ENCODE measurements around the gene DNAH8. TPM values are rescaled to one million over a fixed set of nuclear protein-coding genes. Genes with fewer than 3 reads are reported as not detected.

The DNAH8 gene
- total and polyA plus RNA-seq, 2 donors: 0.05 to 0.11 TPM

DNA sequence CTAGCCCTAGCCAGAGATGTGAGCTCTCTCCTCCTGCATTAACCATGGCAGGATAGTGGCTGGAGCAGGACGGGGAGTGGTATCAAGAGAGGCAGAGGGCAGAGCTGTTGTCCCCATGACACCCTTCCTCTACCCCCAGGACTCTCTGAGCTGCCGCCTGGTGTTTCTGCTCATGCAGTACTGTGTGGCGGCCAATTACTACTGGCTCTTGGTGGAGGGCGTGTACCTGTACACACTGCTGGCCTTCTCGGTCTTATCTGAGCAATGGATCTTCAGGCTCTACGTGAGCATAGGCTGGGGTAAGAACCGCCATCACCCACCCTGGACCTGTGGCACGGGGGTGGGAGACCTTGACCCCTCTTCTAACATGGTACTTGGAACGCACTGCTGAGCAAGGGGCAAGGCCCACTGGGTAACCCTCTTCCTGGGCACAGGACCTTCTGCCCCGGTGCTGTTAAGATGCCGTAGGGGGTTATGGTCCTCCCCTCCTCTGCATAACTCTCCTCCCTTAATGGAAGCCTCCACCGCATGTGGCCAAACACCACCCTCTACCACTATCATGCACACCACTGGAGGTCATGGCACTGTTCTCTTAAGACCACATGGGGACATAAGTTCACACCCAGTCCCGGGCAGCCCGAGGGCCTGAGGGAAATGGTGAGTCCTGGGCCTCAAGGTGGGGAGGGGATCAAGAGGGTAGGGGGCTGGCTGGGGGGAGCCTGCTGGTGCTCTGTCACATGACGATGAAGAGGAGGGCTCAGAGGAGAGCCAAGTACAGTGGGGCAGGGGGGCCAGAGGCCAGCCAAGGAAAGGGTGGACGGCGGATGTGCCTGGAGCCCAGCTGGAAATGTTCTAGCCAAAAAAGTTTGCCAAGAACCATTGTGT, 358.6 kb downstream of the DNAH8 start:
- H3K4me1 ChIP-seq (ENCODE audit: control insufficient read depth in 2 of 2, insufficient read depth in 2 of 2, low read length in 2 of 2): no peaks in the 10 kb centered on the region
- H3K27me3 ChIP-seq (ENCODE audit: control insufficient read depth in 2 of 2, insufficient read depth in 1 of 2, low read length in 1 of 2): no peaks in the 10 kb centered on the region
- no peaks in the 10 kb centered on the region for H3K36me3 ChIP-seq (ENCODE audit: control insufficient read depth in 2 of 2, insufficient read depth in 2 of 2, low read length in 1 of 2)
- no peaks in the 10 kb centered on the region for H3K9me3 ChIP-seq (ENCODE audit: control insufficient read depth in 2 of 2, insufficient read depth in 1 of 2, low read length in 1 of 2)
- WGBS: 93% methylated on average over 17 of the region's 17 CpGs
- H3K27ac ChIP-seq (ENCODE audit: low read depth in 1 of 2, low read length in 1 of 2): no peak overlapping the region
- no peak for DNase-seq (ENCODE audit: low read depth in 6 of 9, low spot score in 9 of 9)
- no peak overlapping the region for H3K4me3 ChIP-seq (ENCODE audit: low read length in 2 of 2)

DNA sequence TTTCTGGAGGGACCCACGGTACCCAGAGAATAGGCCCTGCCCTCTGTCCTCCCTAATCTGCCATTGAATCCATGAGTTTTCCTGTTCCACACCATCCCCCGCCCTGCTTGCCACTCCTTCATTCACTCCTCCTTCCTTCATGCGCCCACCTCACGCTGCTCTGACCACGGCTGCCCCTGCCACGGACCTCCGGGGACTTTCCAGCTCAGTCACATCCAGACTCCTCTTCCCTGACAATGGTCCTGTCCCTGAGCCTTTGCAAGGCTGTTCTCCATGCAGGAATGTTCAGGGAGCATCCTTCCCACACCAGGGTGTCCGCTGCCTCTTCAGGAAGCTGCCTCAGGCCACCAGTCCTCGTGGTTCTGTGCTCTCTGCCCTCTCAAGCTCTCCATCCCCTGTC, 359.4 kb downstream of the DNAH8 start:
- Histone ChIP-seq H3K27ac (ENCODE audit: low read depth in 1 of 2, low read length in 1 of 2) (no peak overlapping the region), H3K27me3 (ENCODE audit: control insufficient read depth in 2 of 2, insufficient read depth in 1 of 2, low read length in 1 of 2) (no peaks in the 10 kb centered on the region), H3K36me3 (ENCODE audit: control insufficient read depth in 2 of 2, insufficient read depth in 2 of 2, low read length in 1 of 2) (no peaks in the 10 kb centered on the region), H3K4me3 (ENCODE audit: low read length in 2 of 2) (no peak overlapping the region), H3K9me3 (ENCODE audit: control insufficient read depth in 2 of 2, insufficient read depth in 1 of 2, low read length in 1 of 2) (no peaks in the 10 kb centered on the region), H3K4me1 (ENCODE audit: control insufficient read depth in 2 of 2, insufficient read depth in 2 of 2, low read length in 2 of 2) (no peaks in the 10 kb centered on the region)
- WGBS: 93% methylated on average over 9 of the region's 9 CpGs
- DNase-seq (ENCODE audit: low read depth in 6 of 9, low spot score in 9 of 9): no peak

DNA sequence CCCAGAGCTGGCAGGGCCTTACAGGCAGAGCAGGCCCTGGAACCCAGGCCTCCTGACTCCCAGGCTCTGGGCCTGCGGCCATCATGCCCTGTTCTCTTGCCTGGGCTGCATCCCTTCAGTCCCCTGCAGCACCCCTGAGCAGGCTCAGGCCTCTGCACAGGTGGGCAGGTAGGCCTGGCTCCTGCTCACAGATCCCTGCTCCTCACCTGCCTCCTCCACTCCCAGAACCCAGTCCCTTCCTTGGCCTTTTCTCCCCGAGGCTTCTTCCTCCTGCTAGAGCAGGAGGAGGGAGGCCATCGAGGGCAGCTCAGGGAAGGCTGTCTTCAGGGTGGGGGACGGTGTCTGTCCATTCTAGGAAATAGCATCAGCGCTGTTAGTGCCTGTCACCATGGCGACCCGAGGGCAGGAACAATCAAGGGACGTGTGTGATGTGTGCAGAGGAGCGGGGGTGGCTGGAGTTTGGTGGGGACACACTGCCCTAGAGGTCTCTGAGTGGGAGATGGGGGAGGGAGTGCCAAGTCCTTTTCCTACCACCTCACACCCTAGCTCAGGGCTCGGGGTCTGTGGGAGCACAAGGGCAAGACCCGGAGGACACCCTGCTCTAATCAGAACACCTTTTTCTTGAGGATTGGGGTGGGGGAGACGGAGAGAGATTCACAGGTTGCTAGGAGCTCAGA, 360.0 kb downstream of the DNAH8 start:
- no peak overlapping the region for H3K4me3 ChIP-seq (ENCODE audit: low read length in 2 of 2)
- H3K9me3 ChIP-seq (ENCODE audit: control insufficient read depth in 2 of 2, insufficient read depth in 1 of 2, low read length in 1 of 2): no peaks in the 10 kb centered on the region
- H3K36me3 ChIP-seq (ENCODE audit: control insufficient read depth in 2 of 2, insufficient read depth in 2 of 2, low read length in 1 of 2): no peaks in the 10 kb centered on the region
- no peak for DNase-seq (ENCODE audit: low read depth in 6 of 9, low spot score in 9 of 9)
- H3K4me1 ChIP-seq (ENCODE audit: control insufficient read depth in 2 of 2, insufficient read depth in 2 of 2, low read length in 2 of 2): no peaks in the 10 kb centered on the region
- 77% methylated on average over 12 of the region's 12 CpGs for WGBS
- no peak overlapping the region for H3K27ac ChIP-seq (ENCODE audit: low read depth in 1 of 2, low read length in 1 of 2)
- no peaks in the 10 kb centered on the region for H3K27me3 ChIP-seq (ENCODE audit: control insufficient read depth in 2 of 2, insufficient read depth in 1 of 2, low read length in 1 of 2)

DNA sequence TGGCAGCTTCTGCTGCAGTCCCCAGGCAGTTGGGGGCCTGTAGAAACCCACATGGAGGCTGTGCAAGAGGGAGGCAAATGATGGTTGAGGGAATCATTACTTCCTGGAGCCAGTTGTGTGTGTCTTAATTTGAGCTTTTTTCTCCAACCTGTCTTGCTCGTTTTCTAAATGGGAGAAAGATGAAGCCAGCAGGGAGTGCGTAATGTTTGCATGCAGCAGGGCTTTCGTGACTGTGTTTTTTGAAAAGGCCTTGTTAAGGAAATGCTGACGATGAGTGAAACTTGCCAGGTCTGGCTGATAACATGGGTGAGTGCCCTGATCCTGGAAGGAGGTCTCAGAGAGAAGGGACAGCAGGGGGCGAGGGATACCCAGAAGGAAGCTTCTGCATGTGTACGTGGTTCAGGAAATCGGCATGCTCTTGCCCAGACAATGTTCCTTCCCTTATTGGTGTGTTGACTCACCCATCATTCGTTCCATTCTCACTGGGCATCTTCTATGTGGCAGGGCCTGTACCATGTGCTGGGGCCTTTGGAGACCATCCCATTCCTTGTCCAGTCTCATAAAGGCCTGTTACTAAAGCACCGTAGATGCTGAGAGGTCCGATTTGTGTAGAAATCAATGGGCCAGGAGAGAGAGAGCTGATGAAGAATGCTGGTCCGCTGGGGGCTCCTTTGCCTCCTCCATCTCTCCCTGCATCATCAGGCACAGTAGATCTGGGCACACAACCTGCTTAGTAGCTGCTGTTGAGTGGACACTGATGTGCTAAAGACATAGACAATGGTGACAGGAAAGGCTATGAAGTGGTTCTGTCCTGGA, 360.9 kb downstream of the DNAH8 start:
- no peaks in the 10 kb centered on the region for H3K4me1 ChIP-seq (ENCODE audit: control insufficient read depth in 2 of 2, insufficient read depth in 2 of 2, low read length in 2 of 2)
- whole genome bisulfite sequencing: 85% methylated on average over 11 of the region's 11 CpGs
- no peaks in the 10 kb centered on the region for H3K36me3 ChIP-seq (ENCODE audit: control insufficient read depth in 2 of 2, insufficient read depth in 2 of 2, low read length in 1 of 2)
- H3K4me3 ChIP-seq (ENCODE audit: low read length in 2 of 2): no peak overlapping the region
- no peaks in the 10 kb centered on the region for H3K27me3 ChIP-seq (ENCODE audit: control insufficient read depth in 2 of 2, insufficient read depth in 1 of 2, low read length in 1 of 2)
- no peak overlapping the region for H3K27ac ChIP-seq (ENCODE audit: low read depth in 1 of 2, low read length in 1 of 2)
- H3K9me3 ChIP-seq (ENCODE audit: control insufficient read depth in 2 of 2, insufficient read depth in 1 of 2, low read length in 1 of 2): no peaks in the 10 kb centered on the region
- no peak for DNase-seq (ENCODE audit: low read depth in 6 of 9, low spot score in 9 of 9)

DNA sequence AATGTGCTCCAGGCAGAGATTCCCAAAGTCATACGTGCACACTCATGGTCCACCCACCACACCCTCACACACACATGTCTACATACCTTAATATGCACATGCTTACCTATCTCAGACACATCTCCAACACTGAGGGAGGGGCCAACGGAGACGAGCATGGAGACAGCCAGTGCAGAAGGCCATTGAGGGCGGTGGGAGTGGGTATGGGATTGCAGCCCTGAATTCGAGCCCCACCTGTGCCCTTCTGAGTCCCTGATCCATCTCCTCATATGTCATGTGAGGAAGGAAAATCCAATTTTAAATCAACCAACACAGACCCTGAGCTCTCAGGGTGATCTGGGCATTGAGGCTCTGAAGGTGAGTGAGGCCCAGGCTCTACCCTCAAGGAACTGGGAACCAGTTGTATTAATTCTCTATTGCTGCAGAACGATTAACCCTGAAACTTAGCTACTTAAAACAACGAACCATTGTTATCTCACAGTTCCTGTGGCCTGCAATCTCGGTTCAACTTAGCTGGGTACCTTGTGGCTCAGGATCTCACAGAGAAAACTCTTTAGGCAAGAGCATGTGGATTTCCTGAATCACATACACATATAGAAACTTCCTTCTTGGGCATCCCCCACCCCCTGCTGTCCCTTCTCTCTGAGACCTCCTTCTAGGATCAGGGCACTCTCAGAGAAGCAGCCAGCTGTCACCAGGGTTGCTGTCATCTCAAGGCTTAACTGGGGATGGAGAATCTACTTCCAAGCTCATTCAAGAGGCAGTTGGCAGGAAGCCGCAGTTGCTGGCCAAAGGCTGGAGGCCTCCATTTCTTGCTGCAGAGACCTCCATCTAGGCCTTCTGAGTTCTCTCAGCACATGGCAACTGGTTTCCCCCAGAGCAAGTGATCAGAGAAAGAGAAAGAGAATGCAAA, 361.8 kb downstream of the DNAH8 start:
- Histone ChIP-seq H3K27me3 (ENCODE audit: control insufficient read depth in 2 of 2, insufficient read depth in 1 of 2, low read length in 1 of 2) (no peaks in the 10 kb centered on the region), H3K9me3 (ENCODE audit: control insufficient read depth in 2 of 2, insufficient read depth in 1 of 2, low read length in 1 of 2) (no peaks in the 10 kb centered on the region), H3K4me3 (ENCODE audit: low read length in 2 of 2) (no peak overlapping the region), H3K4me1 (ENCODE audit: control insufficient read depth in 2 of 2, insufficient read depth in 2 of 2, low read length in 2 of 2) (no peaks in the 10 kb centered on the region), H3K27ac (ENCODE audit: low read depth in 1 of 2, low read length in 1 of 2) (no peak overlapping the region), H3K36me3 (ENCODE audit: control insufficient read depth in 2 of 2, insufficient read depth in 2 of 2, low read length in 1 of 2) (no peaks in the 10 kb centered on the region)
- DNase-seq (ENCODE audit: low read depth in 6 of 9, low spot score in 9 of 9): no peak
- WGBS: 77% methylated on average over 9 of the region's 9 CpGs

DNA sequence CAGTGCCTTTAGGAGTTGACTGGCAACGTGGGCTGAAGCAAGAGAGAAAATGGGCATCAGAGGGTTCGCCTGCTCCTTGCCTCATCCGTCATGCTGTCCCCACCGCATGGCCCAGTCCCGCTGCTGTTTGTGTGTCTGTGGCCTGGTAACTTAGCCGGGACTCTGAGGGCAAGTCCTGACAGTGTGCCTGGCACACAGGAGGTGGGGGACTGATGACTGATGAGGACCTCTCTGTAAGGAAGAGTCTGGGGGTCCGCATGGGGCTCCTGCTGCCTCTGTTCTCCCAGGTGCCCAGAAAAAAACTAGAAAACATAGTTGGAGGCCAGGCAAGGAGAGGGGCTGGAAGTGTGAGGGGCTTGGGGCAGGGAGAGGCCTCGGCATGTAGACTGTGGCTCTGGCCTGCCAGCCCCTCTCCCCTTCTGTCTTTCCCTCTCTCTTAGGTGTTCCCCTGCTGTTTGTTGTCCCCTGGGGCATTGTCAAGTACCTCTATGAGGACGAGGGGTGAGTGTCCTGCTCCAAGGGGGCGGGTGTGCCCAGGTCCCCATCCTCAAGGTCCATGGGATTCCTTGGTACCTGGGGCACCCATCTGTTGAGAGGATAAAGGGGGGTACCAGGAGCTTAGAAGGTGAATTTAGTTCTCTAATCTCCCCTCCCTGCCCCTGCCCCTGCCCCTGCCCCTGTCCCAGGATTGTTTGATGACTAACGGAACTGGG, 362.9 kb downstream of the DNAH8 start:
- no peaks in the 10 kb centered on the region for H3K27me3 ChIP-seq (ENCODE audit: control insufficient read depth in 2 of 2, insufficient read depth in 1 of 2, low read length in 1 of 2)
- no peaks in the 10 kb centered on the region for H3K36me3 ChIP-seq (ENCODE audit: control insufficient read depth in 2 of 2, insufficient read depth in 2 of 2, low read length in 1 of 2)
- H3K4me1 ChIP-seq (ENCODE audit: control insufficient read depth in 2 of 2, insufficient read depth in 2 of 2, low read length in 2 of 2): no peaks in the 10 kb centered on the region
- no peaks in the 10 kb centered on the region for H3K9me3 ChIP-seq (ENCODE audit: control insufficient read depth in 2 of 2, insufficient read depth in 1 of 2, low read length in 1 of 2)
- no peak for DNase-seq (ENCODE audit: low read depth in 6 of 9, low spot score in 9 of 9)
- no peak overlapping the region for H3K4me3 ChIP-seq (ENCODE audit: low read length in 2 of 2)
- no peak overlapping the region for H3K27ac ChIP-seq (ENCODE audit: low read depth in 1 of 2, low read length in 1 of 2)
- 93% methylated on average over 11 of the region's 11 CpGs for WGBS

DNA sequence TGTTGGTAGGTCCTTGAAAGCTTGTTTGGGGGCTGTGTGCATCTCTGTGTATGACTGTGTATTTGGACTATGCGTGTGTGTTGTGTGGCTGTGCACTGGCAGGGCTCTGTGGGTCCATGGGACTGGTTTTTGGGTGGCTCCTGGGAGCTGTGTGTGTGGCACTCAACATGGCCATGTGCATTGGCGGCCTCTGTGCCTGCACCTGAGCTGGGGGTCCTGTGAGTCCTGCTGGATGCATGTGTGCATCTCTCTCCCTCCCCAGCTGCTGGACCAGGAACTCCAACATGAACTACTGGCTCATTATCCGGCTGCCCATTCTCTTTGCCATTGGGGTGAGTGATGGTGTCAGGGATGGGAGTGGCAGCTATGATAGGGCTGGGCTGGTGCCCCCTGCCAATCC, 363.6 kb downstream of the DNAH8 start:
- H3K27ac ChIP-seq (ENCODE audit: low read depth in 1 of 2, low read length in 1 of 2): no peak overlapping the region
- no peaks in the 10 kb centered on the region for H3K27me3 ChIP-seq (ENCODE audit: control insufficient read depth in 2 of 2, insufficient read depth in 1 of 2, low read length in 1 of 2)
- H3K4me1 ChIP-seq (ENCODE audit: control insufficient read depth in 2 of 2, insufficient read depth in 2 of 2, low read length in 2 of 2): no peaks in the 10 kb centered on the region
- WGBS: 93% methylated on average over 3 of the region's 3 CpGs
- no peaks in the 10 kb centered on the region for H3K36me3 ChIP-seq (ENCODE audit: control insufficient read depth in 2 of 2, insufficient read depth in 2 of 2, low read length in 1 of 2)
- H3K4me3 ChIP-seq (ENCODE audit: low read length in 2 of 2): no peak overlapping the region
- no peak for DNase-seq (ENCODE audit: low read depth in 6 of 9, low spot score in 9 of 9)
- no peaks in the 10 kb centered on the region for H3K9me3 ChIP-seq (ENCODE audit: control insufficient read depth in 2 of 2, insufficient read depth in 1 of 2, low read length in 1 of 2)

Data from thymus (tissue), 11 donors.